Upper lobe of left lung (tissue), 6 donors: ENCODE data around the gene FECH. TPM values are rescaled to one million over a fixed set of nuclear protein-coding genes. Genes with fewer than 3 reads are reported as not detected.
A peak's percentile ranks its signal among the peaks of the same experiment; 100 is the strongest.
"Not testable (repeated sequence)": the region's sequence is repeated elsewhere in the genome, so short reads cannot be mapped to it uniquely, and the experiment has no call there.

Source experiments
- ATAC-seq, 2 donors: fragments of 200-7000 bp; cut with Tn5 transposase; one replicate each; pipeline ENCODE4 v1.9.1; 2022; ENCODE audit warnings: mild to moderate bottlenecking in 2 of 2, moderate library complexity in 2 of 2; ENCODE audit not compliant: low FRiP score in 2 of 2
- DNase-seq, 2 donors: peaks; one replicate each; pipeline ENCODE4 v3.0.0-alpha.2; 2019 to 2020
- H3K27ac ChIP-seq, 4 donors: fragments of 200-600 bp; sonication (generic); one replicate each; pipeline ENCODE4 v1.5.1; 2016 to 2019
- H3K27me3 ChIP-seq, 4 donors: fragments of 200-600 bp; sonication (generic); one replicate each; pipeline ENCODE4 v1.5.1; 2017 to 2019
- H3K36me3 ChIP-seq, 4 donors: fragments of 200-600 bp; sonication (generic); one replicate each; pipeline ENCODE4 v1.5.1; 2016 to 2019
- H3K4me1 ChIP-seq, 4 donors: fragments of 200-600 bp; sonication (generic); one replicate each; pipeline ENCODE4 v1.5.1; 2018 to 2019
- H3K4me3 ChIP-seq, 4 donors: fragments of 200-600 bp; sonication (generic); one replicate each; pipeline ENCODE4 v1.5.1; 2017 to 2019; ENCODE audit warnings: mild to moderate bottlenecking in 2 of 4, moderate library complexity in 1 of 4
- H3K9me3 ChIP-seq, 4 donors: fragments of 200-600 bp; sonication (generic); one replicate each; pipeline ENCODE4 v1.5.1; 2018 to 2019
- EP300 ChIP-seq, 4 donors: sonication (generic); formaldehyde crosslinking; IDR thresholded peaks; one replicate each; pipeline ENCODE4 v1.5.1; 2017; ENCODE audit warnings: antibody characterized with exemption in 4 of 4, control low read depth in 2 of 4
- POLR2A ChIP-seq, 4 donors: fragments of 450-650 bp; IDR thresholded peaks; one replicate each; pipeline ENCODE4 v1.5.1; 2016 to 2017; ENCODE audit warnings: antibody characterized with exemption in 4 of 4, mild to moderate bottlenecking in 2 of 4
- POLR2AphosphoS5 ChIP-seq, 2 donors: sonication (generic); formaldehyde crosslinking; IDR thresholded peaks; one replicate each; pipeline ENCODE4 v1.5.1; 2017; ENCODE audit warnings: antibody characterized with exemption in 2 of 2
- WGBS, 2 donors: methylation state at CpG; one replicate each; pipeline ENCODE4 v1.1.5; 2017 to 2018; 5-methylcytosine and 5-hydroxymethylcytosine counted together
- total RNA-seq, 6 donors: library from RNA; depleted of rRNA in 4 of 6; stranded (reverse); fragments of >200 nt in 4 of 6; gene quantifications; one replicate each; pipeline versions ENCODE4 v1.1.0 to v1.2.1, GENCODE V29; 2016 to 2021
- TF ChIP-seq, protein P1 (sequence below), 6 experiments: fragments of 450-650 bp in 4 of 6; fragments of 200-600 bp in 2 of 6; sonication (generic) in 2 of 6; IDR thresholded peaks; one replicate each; pipeline ENCODE4 v1.5.1; 2016 to 2019; ENCODE audit warnings: antibody characterized with exemption in 6 of 6
- donor health status: DM: no; HTN: no; CAD: no; lungs with moderate emphysema.
- donor health status: DM: no; HTN: yes; CAD: no; lungs with severe emphysema.

FECH gene
- total RNA-seq, 6 donors from 2014 or later, result 11.4 to 27.2 (median 22.1) TPM

DNA sequence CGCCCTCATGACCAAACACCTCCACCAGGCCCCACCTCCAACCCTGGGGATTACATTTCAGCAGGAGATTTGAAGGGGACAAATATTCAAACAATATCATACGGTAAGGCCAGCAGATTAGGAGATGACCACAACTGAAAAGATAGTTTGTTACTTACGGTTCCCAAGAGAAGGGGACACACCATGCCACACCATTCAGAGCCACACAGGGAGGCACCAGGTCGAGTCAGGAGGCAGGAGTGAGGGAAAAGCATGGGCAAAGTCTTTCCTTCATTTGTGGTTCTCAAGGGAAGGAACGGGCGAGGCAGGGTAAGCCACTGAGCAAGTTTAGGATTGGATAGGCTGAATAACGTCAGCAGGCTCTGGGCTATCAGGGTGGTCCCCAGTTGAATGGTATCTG is 57.4 kb downstream of the FECH start:
- Histone ChIP-seq H3K27ac (no peak overlapping the region), H3K36me3 (no peaks in the 10 kb centered on the region), H3K27me3 (no peaks in the 10 kb centered on the region), H3K4me1 (no peaks in the 10 kb centered on the region), H3K9me3 (no peaks in the 10 kb centered on the region), H3K4me3 (no peak overlapping the region)
- ATAC-seq, result no peak
- 87 to 92% methylated on average over 7 of the region's 7 CpGs for WGBS, 2 donors
- TF ChIP-seq POLR2A (IDR thresholded peaks at IDR 0.05), result no peak
- TF ChIP-seq, protein P1, sequence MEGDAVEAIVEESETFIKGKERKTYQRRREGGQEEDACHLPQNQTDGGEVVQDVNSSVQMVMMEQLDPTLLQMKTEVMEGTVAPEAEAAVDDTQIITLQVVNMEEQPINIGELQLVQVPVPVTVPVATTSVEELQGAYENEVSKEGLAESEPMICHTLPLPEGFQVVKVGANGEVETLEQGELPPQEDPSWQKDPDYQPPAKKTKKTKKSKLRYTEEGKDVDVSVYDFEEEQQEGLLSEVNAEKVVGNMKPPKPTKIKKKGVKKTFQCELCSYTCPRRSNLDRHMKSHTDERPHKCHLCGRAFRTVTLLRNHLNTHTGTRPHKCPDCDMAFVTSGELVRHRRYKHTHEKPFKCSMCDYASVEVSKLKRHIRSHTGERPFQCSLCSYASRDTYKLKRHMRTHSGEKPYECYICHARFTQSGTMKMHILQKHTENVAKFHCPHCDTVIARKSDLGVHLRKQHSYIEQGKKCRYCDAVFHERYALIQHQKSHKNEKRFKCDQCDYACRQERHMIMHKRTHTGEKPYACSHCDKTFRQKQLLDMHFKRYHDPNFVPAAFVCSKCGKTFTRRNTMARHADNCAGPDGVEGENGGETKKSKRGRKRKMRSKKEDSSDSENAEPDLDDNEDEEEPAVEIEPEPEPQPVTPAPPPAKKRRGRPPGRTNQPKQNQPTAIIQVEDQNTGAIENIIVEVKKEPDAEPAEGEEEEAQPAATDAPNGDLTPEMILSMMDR (IDR thresholded peaks at IDR 0.05), result no peak
- TF ChIP-seq POLR2AphosphoS5 (IDR thresholded peaks at IDR 0.05), result no peak
- TF ChIP-seq EP300 (IDR thresholded peaks at IDR 0.05), result no peak
- no peak for DNase-seq

DNA sequence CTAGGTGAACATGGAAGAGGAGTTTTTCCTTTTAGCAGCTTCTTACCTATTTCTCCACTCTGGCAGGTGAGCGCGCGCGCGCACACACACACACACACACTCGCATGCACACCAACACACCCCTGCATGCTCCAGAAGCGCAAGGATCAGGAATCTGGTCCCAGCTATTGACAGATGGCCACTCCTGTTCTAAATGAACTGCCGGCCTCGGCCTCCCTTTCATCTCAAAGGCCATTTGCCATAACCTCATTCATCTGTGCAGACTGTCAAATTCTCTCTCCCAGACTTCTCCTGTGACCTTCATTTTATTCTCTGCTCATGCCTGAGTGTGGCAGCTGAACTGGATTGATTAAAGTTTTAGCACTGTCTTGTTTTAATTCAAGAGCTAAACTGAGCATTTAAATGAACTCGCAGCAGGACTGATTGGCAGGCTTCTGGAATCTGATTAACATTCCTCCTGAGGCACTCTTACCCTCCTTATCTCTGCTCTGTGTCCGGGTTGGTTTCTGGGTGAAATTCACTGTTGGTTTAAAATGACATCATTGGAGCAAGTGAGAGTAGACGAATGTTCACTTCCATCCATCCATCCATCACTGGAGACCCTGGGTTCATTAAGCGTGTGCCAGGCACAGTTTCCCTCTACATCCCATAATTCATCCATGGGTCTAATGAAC is 58.8 kb downstream of the FECH start:
- 56 to 70% methylated on average over 13 of the region's 13 CpGs for WGBS, 2 donors
- no peak for TF ChIP-seq POLR2AphosphoS5 (IDR thresholded peaks at IDR 0.05)
- TF ChIP-seq, protein P1 (IDR thresholded peaks at IDR 0.05), result no peak
- no peak for TF ChIP-seq POLR2A (IDR thresholded peaks at IDR 0.05)
- no peak for TF ChIP-seq EP300 (IDR thresholded peaks at IDR 0.05)
- H3K27ac ChIP-seq, result no peak overlapping the region
- DNase-seq (peak in 1 of 2 donors; percentile 24), ATAC-seq (no peak)
- no peak overlapping the region for H3K4me3 ChIP-seq
- H3K36me3 ChIP-seq, result no peaks in the 10 kb centered on the region
- no peaks in the 10 kb centered on the region for H3K9me3 ChIP-seq
- no peaks in the 10 kb centered on the region for H3K4me1 ChIP-seq
- H3K27me3 ChIP-seq, result no peaks in the 10 kb centered on the region

DNA sequence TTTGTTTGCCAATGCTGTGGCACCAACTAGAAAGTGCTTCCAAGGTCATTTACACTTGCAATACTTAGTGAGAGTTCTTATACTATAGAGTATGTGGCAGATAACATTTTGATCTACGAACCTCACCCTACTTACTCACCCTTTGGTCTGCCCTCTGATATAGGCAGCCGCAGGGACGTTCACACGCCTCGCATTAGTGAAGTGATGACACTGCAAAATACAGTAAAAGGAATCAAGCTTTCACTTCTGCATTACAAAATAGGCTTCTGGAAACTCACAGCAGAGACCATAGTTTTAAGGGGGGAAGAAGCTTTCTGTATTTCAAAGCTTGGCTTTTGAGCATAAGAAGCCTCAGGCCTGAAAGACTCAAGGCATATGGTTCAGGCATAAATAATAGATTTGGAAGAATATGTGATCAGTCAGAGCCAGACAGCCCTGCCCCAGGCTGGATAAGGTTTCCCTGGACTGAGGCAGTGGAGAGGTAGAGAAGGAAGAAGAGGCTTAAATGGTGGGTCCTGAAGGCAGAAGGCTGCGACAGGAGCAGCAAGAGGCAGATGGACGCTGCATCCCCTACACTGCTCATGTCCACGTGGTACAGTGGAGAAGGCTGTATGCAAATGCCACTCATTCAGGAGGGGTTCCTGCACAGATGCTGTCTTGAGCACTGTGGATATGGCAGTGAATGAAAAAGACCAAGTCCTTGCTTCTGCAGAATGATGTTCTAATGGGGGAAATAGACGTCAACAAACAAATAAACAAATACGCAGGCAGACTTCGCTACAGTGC is 63.1 kb downstream of the FECH start:
- Histone ChIP-seq H3K36me3 (no peaks in the 10 kb centered on the region), H3K27me3 (no peaks in the 10 kb centered on the region), H3K4me3 (no peak overlapping the region), H3K4me1 (no peaks in the 10 kb centered on the region), H3K9me3 (no peaks in the 10 kb centered on the region), H3K27ac (no peak overlapping the region)
- WGBS, 2 donors, result 71 to 72% methylated on average over 10 to 11 of the region's 11 CpGs
- peak in 1 of 2 donors; percentile 26 for DNase-seq
- TF ChIP-seq EP300 (IDR thresholded peaks at IDR 0.05), result no peak
- TF ChIP-seq POLR2A (IDR thresholded peaks at IDR 0.05), result no peak
- peak in 1 of 2 donors; percentile 81 for ATAC-seq

DNA sequence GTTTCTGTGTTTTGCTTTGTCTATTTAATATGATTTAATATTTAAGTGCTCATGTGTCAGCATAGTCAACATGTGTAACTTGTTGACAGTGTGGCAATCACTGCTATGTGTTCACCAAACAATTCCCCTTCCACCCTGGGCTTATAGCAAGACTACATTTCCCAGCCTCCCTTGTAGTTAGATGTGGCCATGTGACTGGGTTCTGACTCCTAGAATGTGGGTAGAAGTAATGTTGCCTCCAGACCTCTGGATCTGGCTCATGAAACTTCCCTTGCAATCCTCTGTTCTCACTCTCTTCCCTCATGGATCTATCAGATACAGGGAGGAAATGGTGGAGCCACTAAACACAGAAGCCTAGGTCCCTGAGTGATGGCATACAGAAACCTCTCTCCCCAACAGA is 64.2 kb downstream of the FECH start:
- not testable (repeated sequence) for H3K4me1 ChIP-seq, H3K27ac ChIP-seq, H3K4me3 ChIP-seq, H3K36me3 ChIP-seq, H3K27me3 ChIP-seq, H3K9me3 ChIP-seq, DNase-seq
- ATAC-seq, result peak in 1 of 2 donors; percentile 23

DNA sequence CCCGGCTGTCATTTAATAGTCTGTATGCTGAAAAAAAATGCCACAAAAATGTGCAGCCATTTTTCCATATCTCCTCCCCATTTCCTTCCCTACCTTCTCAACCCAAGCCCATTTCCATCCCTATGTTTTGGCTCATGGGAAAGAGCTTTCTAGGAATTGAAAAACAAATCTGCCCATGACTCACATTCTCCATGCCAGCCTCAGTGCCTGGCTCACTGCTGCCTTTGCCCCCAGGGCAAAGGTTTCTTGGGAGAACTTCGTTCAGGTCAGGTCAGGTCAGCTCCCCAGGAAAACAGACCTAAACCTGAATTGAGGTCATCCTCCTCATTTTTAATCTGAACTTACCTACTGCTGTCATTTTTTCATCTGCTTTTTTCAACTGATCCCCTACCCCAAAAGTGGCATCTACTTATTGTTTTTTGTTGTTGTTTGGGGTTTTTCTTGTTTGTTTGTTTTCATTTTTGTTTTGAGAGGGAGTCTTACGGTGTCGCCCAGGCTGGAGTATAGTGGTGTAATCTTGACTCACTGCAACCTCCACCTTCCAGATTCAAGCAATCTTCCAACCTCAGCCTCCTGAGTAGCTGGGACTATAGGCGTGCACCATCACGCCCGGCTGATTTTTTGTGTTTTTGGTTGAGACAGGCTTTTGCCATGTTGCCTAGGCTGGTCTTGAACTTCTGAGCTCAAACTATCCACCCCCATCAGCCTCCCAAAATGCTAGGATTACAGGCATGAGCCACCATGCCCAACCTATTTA is 66.7 kb downstream of the FECH start:
- ATAC-seq (no peak), DNase-seq (no peak)
- WGBS, 2 donors, result 85 to 88% methylated on average over 6 of the region's 7 CpGs
- TF ChIP-seq, protein P1 (IDR thresholded peaks at IDR 0.05), result no peak
- TF ChIP-seq POLR2A (IDR thresholded peaks at IDR 0.05), result no peak
- TF ChIP-seq POLR2AphosphoS5 (IDR thresholded peaks at IDR 0.05), result no peak
- TF ChIP-seq EP300 (IDR thresholded peaks at IDR 0.05), result no peak
- Histone ChIP-seq H3K4me3 (no peak overlapping the region), H3K36me3 (no peaks in the 10 kb centered on the region), H3K27me3 (no peaks in the 10 kb centered on the region), H3K27ac (no peak overlapping the region), H3K4me1 (no peaks in the 10 kb centered on the region), H3K9me3 (no peaks in the 10 kb centered on the region)
